Endodermal cell (in vitro differentiated cells): ENCODE results near the gene F5. TPM values are rescaled to one million over a fixed set of nuclear protein-coding genes. Genes with fewer than 3 reads are reported as not detected.

Experiments
- DNase-seq: peaks from one replicate; pipeline ENCODE4 v3.0.0-alpha.2; 2017
- H3K27ac ChIP-seq: 2 replicates; pipeline ENCODE4 v1.5.1; 2013; ENCODE audit warnings: mild to moderate bottlenecking, low read depth, low read length, moderate library complexity
- H3K27me3 ChIP-seq: 2 replicates; pipeline ENCODE4 v1.6.1; 2013; ENCODE audit warnings: mild to moderate bottlenecking, low read length, moderate library complexity; ENCODE audit not compliant: insufficient read depth, control insufficient read depth, poor library complexity, severe bottlenecking
- H3K36me3 ChIP-seq: 2 replicates; pipeline ENCODE4 v1.7.0; 2013; ENCODE audit warnings: mild to moderate bottlenecking, low read length, moderate library complexity; ENCODE audit not compliant: control insufficient read depth, insufficient read depth
- H3K4me1 ChIP-seq: one replicate; pipeline ENCODE4 v1.7.0; 2013; ENCODE audit warnings: low read length; ENCODE audit not compliant: control insufficient read depth, insufficient read depth
- H3K4me3 ChIP-seq: 2 replicates; pipeline ENCODE4 v1.5.1; 2013; ENCODE audit warnings: mild to moderate bottlenecking, low read length, moderate library complexity
- H3K9ac ChIP-seq: 2 replicates; pipeline ENCODE4 v1.6.1; 2013; ENCODE audit warnings: mild to moderate bottlenecking, low read length, moderate library complexity; ENCODE audit not compliant: poor library complexity, severe bottlenecking; ENCODE audit errors: extremely low read depth
- H3K9me3 ChIP-seq: 2 replicates; pipeline ENCODE4 v1.6.1; 2013; ENCODE audit warnings: mild to moderate bottlenecking, low read length, moderate library complexity; ENCODE audit not compliant: control insufficient read depth
- H3K27ac Mint-ChIP-seq: 2 replicates; pipeline ENCODE4 v1.8.0; 2020; ENCODE audit warnings: mixed read lengths
- H3K27me3 Mint-ChIP-seq: 2 replicates; pipeline ENCODE4 v1.8.0; 2021; ENCODE audit warnings: mild to moderate bottlenecking, mixed read lengths; ENCODE audit not compliant: insufficient read depth
- H3K36me3 Mint-ChIP-seq: 2 replicates; pipeline ENCODE4 v1.8.0; 2020; ENCODE audit warnings: low read depth, mixed read lengths
- H3K4me1 Mint-ChIP-seq: 2 replicates; pipeline ENCODE4 v1.8.0; 2020; ENCODE audit warnings: mixed read lengths
- H3K4me3 Mint-ChIP-seq: 2 replicates; pipeline ENCODE4 v1.8.0; 2020; ENCODE audit warnings: mild to moderate bottlenecking, moderate library complexity, mixed read lengths
- H3K9me3 Mint-ChIP-seq: 2 replicates; pipeline ENCODE4 v1.8.0; 2020; ENCODE audit warnings: mild to moderate bottlenecking, mixed read lengths
- WGBS, 2 experiments: methylation state at CpG; one replicate each; pipeline versions ENCODE4 v1.1.5 to v1.1.7; 2013; ENCODE audit warnings: missing lambda C conversion rate in 2 of 2, mixed read lengths in 1 of 2; ENCODE audit not compliant: insufficient coverage in 1 of 2, insufficient read length in 1 of 2; 5-methylcytosine and 5-hydroxymethylcytosine counted together
- total RNA-seq, 2 donors: library from RNA; stranded (reverse); fragmentation: NEBNext Ultra II Directional in 1 of 2; extraction: Animal tissue kit (Norgen Biotek cat#: 25700) in 1 of 2; gene quantifications; 2 replicates in 1 of 2; 3 replicates in 1 of 2; pipeline ENCODE4 v1.2.1, GENCODE V29; 2021
- TF ChIP-seq, protein P1 (sequence below): fragments of 200-600 bp; sonication (generic); conservative IDR thresholded peaks from 2 replicates; pipeline ENCODE4 v1.5.0; 2021; ENCODE audit warnings: antibody characterized with exemption, mild to moderate bottlenecking

Gene F5
- total RNA-seq, 2 donors from 2014 or later: 0.04 to 0.09 TPM

DNA sequence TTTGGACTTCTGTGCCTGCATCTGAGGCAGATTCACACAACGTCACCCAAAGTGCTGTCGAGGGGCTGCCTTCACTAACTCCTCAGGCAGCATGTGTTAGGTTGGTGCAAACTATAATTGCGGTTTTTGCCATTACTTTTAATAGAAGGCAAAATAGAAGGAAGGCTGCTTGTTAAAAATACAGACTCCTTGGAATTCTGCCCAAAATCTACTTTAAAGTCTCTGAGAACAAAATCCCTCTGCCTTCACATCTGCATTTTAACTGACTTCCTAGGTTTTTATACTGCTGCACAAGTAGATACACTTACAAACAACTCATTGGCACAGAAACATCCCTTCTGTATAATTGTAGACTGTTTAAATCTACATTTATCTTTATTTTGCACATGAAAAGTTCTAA is 59.3 kb downstream of the F5 start:
- Histone ChIP-seq H3K4me3 (no peak overlapping the region), H3K4me1 (peaks cover 9% of the 10 kb centered on the region), H3K9me3 (no peaks in the 10 kb centered on the region), H3K27me3 (no peaks in the 10 kb centered on the region), H3K36me3 (no peaks in the 10 kb centered on the region), H3K9ac (no peak overlapping the region), H3K27ac (no peak overlapping the region)
- no peak overlapping the region for H3K4me3 Mint-ChIP-seq
- H3K36me3 Mint-ChIP-seq: no peaks in the 10 kb centered on the region
- no peak for DNase-seq
- TF ChIP-seq, protein P1, sequence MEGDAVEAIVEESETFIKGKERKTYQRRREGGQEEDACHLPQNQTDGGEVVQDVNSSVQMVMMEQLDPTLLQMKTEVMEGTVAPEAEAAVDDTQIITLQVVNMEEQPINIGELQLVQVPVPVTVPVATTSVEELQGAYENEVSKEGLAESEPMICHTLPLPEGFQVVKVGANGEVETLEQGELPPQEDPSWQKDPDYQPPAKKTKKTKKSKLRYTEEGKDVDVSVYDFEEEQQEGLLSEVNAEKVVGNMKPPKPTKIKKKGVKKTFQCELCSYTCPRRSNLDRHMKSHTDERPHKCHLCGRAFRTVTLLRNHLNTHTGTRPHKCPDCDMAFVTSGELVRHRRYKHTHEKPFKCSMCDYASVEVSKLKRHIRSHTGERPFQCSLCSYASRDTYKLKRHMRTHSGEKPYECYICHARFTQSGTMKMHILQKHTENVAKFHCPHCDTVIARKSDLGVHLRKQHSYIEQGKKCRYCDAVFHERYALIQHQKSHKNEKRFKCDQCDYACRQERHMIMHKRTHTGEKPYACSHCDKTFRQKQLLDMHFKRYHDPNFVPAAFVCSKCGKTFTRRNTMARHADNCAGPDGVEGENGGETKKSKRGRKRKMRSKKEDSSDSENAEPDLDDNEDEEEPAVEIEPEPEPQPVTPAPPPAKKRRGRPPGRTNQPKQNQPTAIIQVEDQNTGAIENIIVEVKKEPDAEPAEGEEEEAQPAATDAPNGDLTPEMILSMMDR: no peak
- H3K9me3 Mint-ChIP-seq: no peaks in the 10 kb centered on the region
- H3K4me1 Mint-ChIP-seq: peaks cover 27% of the 10 kb centered on the region
- WGBS, 2 experiments: 90 to 95% methylated on average over 3 of the region's 3 CpGs
- no peak overlapping the region for H3K27ac Mint-ChIP-seq
- no peaks in the 10 kb centered on the region for H3K27me3 Mint-ChIP-seq

DNA sequence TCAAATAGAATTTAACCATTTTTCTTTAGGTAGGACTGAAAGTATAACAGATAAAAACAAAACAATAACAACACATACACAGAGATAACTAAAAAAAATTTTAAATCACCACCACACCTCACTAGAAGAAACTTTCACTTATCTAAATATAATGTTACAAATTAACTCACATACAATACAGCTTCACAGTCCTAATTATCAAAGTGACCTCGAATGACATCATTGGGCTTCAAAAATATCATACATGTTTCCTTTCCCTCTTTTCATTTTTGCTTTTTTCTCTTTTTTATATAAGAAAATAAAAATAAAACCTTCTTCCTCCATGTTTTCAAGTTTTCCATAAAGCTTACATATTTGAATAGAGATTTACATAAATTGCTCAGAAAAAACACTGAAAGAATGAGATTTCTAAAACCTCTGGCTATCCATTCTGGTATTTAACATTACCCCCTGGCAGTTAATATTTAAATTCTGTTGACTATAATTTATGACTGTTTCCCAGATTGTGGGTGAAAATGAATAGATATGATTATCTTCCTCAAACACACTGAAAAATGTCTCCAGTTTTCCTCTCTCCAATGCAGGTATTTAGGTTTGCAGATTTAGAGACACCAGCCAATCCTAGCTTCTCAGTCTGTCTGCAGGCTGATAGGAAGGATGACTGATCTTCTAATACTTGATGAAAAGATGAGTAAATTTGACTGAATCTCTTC is 60.0 kb downstream of the F5 start:
- TF ChIP-seq, protein P1: no peak
- H3K4me3 Mint-ChIP-seq: no peak overlapping the region
- H3K9me3 ChIP-seq: no peaks in the 10 kb centered on the region
- H3K27ac Mint-ChIP-seq: no peak overlapping the region
- H3K27me3 ChIP-seq: no peaks in the 10 kb centered on the region
- no peaks in the 10 kb centered on the region for H3K9me3 Mint-ChIP-seq
- no peak overlapping the region for H3K27ac ChIP-seq
- H3K9ac ChIP-seq: no peak overlapping the region
- no peaks in the 10 kb centered on the region for H3K27me3 Mint-ChIP-seq
- H3K36me3 ChIP-seq: no peaks in the 10 kb centered on the region
- 100% methylated on average over 1 of the region's 1 CpG; no CpG with 5 or more reads in 1 of the 2 experiments for WGBS, 2 experiments
- H3K4me3 ChIP-seq: no peak overlapping the region
- DNase-seq: no peak
- H3K36me3 Mint-ChIP-seq: no peaks in the 10 kb centered on the region
- peaks cover 27% of the 10 kb centered on the region for H3K4me1 Mint-ChIP-seq
- H3K4me1 ChIP-seq: peaks cover 9% of the 10 kb centered on the region

DNA sequence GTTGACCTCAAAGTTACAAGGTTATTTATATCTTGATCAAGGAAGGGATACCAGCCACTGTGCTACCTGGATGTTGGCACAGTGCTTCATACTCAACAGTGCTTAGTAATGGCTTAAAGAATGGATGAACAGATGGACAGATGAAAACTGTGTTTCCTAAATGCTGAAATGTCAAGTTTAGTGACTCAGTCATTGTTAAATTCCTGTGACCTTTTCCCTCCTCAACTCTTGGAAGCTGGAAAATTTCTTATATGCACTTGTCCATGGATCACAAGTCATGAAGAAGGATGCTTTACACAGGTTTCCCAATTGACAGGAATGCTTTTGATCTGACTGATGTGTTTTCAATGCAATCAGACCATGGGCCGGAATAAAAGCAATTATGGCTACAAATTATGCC is 60.9 kb downstream of the F5 start:
- Histone ChIP-seq H3K36me3 (no peaks in the 10 kb centered on the region), H3K9ac (no peak overlapping the region), H3K9me3 (no peaks in the 10 kb centered on the region), H3K27ac (no peak overlapping the region), H3K27me3 (no peaks in the 10 kb centered on the region), H3K4me3 (no peak overlapping the region), H3K4me1 (peaks cover 9% of the 10 kb centered on the region)
- H3K9me3 Mint-ChIP-seq: no peaks in the 10 kb centered on the region
- peaks cover 22% of the 10 kb centered on the region for H3K4me1 Mint-ChIP-seq
- 91% methylated on average over 1 of the region's 1 CpG; no CpG with 5 or more reads in 1 of the 2 experiments for WGBS, 2 experiments
- no peak for DNase-seq
- no peaks in the 10 kb centered on the region for H3K36me3 Mint-ChIP-seq
- TF ChIP-seq, protein P1: no peak
- no peaks in the 10 kb centered on the region for H3K27me3 Mint-ChIP-seq
- H3K4me3 Mint-ChIP-seq: no peak overlapping the region
- no peak overlapping the region for H3K27ac Mint-ChIP-seq
